ENCODE results near the gene PHLDB2.

The PHLDB2 gene

GRCh38 chr3:111961461-111962164 is 102.5 kb downstream of the PHLDB2 start:
- DNase-seq (ENCODE audit: low read depth) = no peak
- H3K4me3 ChIP-seq (ENCODE audit: low read depth, low read length) = no peak overlapping the region
- TF ChIP-seq CTCF (IDR thresholded peaks at IDR 0.05; ENCODE audit: low read depth, low read length, missing control alignments) = no peak

- no peak for TF ChIP-seq CTCF (IDR thresholded peaks at IDR 0.05; ENCODE audit: low read depth, low read length, missing control alignments)
- H3K4me3 ChIP-seq (ENCODE audit: low read depth, low read length) = no peak overlapping the region
- no peak for DNase-seq (ENCODE audit: low read depth)
These were observed 104.4 kb downstream of the PHLDB2 start for GRCh38 chr3:111963424-111963823.

GRCh38 chr3:111965484-111965883 is 106.4 kb downstream of the PHLDB2 start:
- no peak for DNase-seq (ENCODE audit: low read depth)
- H3K4me3 ChIP-seq (ENCODE audit: low read depth, low read length) = no peak overlapping the region
- no peak for TF ChIP-seq CTCF (IDR thresholded peaks at IDR 0.05; ENCODE audit: low read depth, low read length, missing control alignments)

- no peak for DNase-seq (ENCODE audit: low read depth)
- TF ChIP-seq CTCF (IDR thresholded peaks at IDR 0.05; ENCODE audit: low read depth, low read length, missing control alignments) = no peak
- no peak overlapping the region for H3K4me3 ChIP-seq (ENCODE audit: low read depth, low read length)
These were observed 108.0 kb downstream of the PHLDB2 start for GRCh38 chr3:111967068-111967467.

- peak; percentile 92 for TF ChIP-seq CTCF (IDR thresholded peaks at IDR 0.05; ENCODE audit: low read depth, low read length, missing control alignments)
- DNase-seq (ENCODE audit: low read depth) = peak; percentile 36
- H3K4me3 ChIP-seq (ENCODE audit: low read depth, low read length) = no peak overlapping the region
These were observed 108.7 kb downstream of the PHLDB2 start for GRCh38 chr3:111967651-111968274.

- no peak for TF ChIP-seq CTCF (IDR thresholded peaks at IDR 0.05; ENCODE audit: low read depth, low read length, missing control alignments)
- H3K4me3 ChIP-seq (ENCODE audit: low read depth, low read length) = no peak overlapping the region
- DNase-seq (ENCODE audit: low read depth) = no peak
These were observed 109.4 kb downstream of the PHLDB2 start for GRCh38 chr3:111968319-111969054.

All from GM12864 (cell line).